ENCODE measurements around the gene NPHS2.
"Not testable (repeated sequence)": the region's sequence is repeated elsewhere in the genome, so short reads cannot be mapped to it uniquely, and the experiment has no call there.

The NPHS2 gene

GRCh38 chr1:179547021-179547535 lies 28.7 kb downstream of the NPHS2 start:
- DNase-seq (ENCODE audit: low spot score) = no peak

GRCh38 chr1:179545321-179545720 lies 30.4 kb downstream of the NPHS2 start:
- DNase-seq (ENCODE audit: low spot score) = no peak

- DNase-seq (ENCODE audit: low spot score) = no peak
Observed at GRCh38 chr1:179541774-179542173, 34.0 kb downstream of the NPHS2 start.

- DNase-seq (ENCODE audit: low spot score) = no peak
Observed at GRCh38 chr1:179530352-179530751, 45.4 kb downstream of the NPHS2 start.

GRCh38 chr1:179529482-179530195 lies 46.1 kb downstream of the NPHS2 start:
- DNase-seq (ENCODE audit: low spot score) = no peak

- not testable (repeated sequence) for DNase-seq (ENCODE audit: low spot score)
Observed at GRCh38 chr1:179518544-179518943, 57.2 kb downstream of the NPHS2 start.

- DNase-seq (ENCODE audit: low spot score) = no peak
Observed at GRCh38 chr1:179516976-179517705, 58.6 kb downstream of the NPHS2 start.

- no peak for DNase-seq (ENCODE audit: low spot score)
Observed at GRCh38 chr1:179510038-179510437, 65.7 kb downstream of the NPHS2 start.

GRCh38 chr1:179509384-179509783 lies 66.4 kb downstream of the NPHS2 start:
- no peak for DNase-seq (ENCODE audit: low spot score)

- no peak for DNase-seq (ENCODE audit: low spot score)
Observed at GRCh38 chr1:179506199-179506598, 69.5 kb downstream of the NPHS2 start.

Measured in cerebellar cortex (tissue), 1 donor.